PC-3 (cell line): ENCODE measurements around the gene PAX7. TPM values are rescaled to one million over a fixed set of nuclear protein-coding genes. Genes with fewer than 3 reads are reported as not detected.
A peak's percentile ranks its signal among the peaks of the same experiment; 100 is the strongest.

Experiments used
- ATAC-seq: fragments of 200-7000 bp; cut with Tn5 transposase; 2 replicates; pipeline ENCODE4 v1.9.1; 2020; ENCODE audit warnings: mild to moderate bottlenecking, moderate library complexity
- BruUV-seq: library from RNA; stranded (reverse); fragments of 400-500 nt; replicated peaks from 2 replicates; lab custom pipeline; 2021; lab: Mats Ljungman, UMichigan
- CTCF ChIA-PET: fragments of 300-600 bp; sonication (Branson Sonifier 250); formaldehyde crosslinking; loops from one replicate; lab custom pipeline; 2022; ENCODE audit warnings: antibody characterized with exemption; lab: Charles Lee
- POLR2A ChIA-PET: fragments of 300-600 bp; sonication (Branson Sonifier 250); formaldehyde crosslinking; loops from one replicate; lab custom pipeline; 2022; ENCODE audit warnings: antibody characterized with exemption; ENCODE audit not compliant: unreplicated experiment; lab: Charles Lee
- DNase-seq: peaks from one replicate; pipeline ENCODE4 v3.0.0-alpha.2; 2015
- H2AFZ ChIP-seq: fragments of 300-600 bp; sonication (generic); 2 replicates; pipeline ENCODE4 v1.6.0; 2016; ENCODE audit warnings: antibody characterized with exemption, low read length
- H3F3A ChIP-seq: fragments of 300-600 bp; sonication (generic); one replicate; pipeline ENCODE4 v1.6.0; 2017; ENCODE audit warnings: antibody characterized with exemption, low read length, control low read depth, mild to moderate bottlenecking; ENCODE audit not compliant: unreplicated experiment
- H3K27ac ChIP-seq: fragments of 300-600 bp; sonication (generic); 2 replicates; pipeline ENCODE4 v1.5.1; 2016; ENCODE audit warnings: mild to moderate bottlenecking, low read length
- H3K27me3 ChIP-seq: fragments of 300-600 bp; sonication (generic); 2 replicates; pipeline ENCODE4 v1.6.1; 2016; ENCODE audit warnings: low read length, mixed read lengths
- H3K36me3 ChIP-seq: fragments of 300-600 bp; sonication (generic); 2 replicates; pipeline ENCODE4 v1.6.1; 2016; ENCODE audit warnings: low read depth, mixed run types, low read length, mixed read lengths
- H3K4me1 ChIP-seq: fragments of 300-600 bp; sonication (generic); 2 replicates; pipeline ENCODE4 v1.5.1; 2016; ENCODE audit warnings: low read length; ENCODE audit not compliant: insufficient read depth
- H3K4me2 ChIP-seq: fragments of 300-600 bp; sonication (generic); 2 replicates; pipeline ENCODE4 v1.6.0; 2016; ENCODE audit warnings: low read length
- H3K4me3 ChIP-seq: fragments of 300-600 bp; sonication (generic); 2 replicates; pipeline ENCODE4 v1.5.1; 2016; ENCODE audit warnings: mild to moderate bottlenecking, low read length, mixed read lengths
- H3K79me2 ChIP-seq: fragments of 300-600 bp; sonication (generic); 2 replicates; pipeline ENCODE4 v1.6.1; 2017; ENCODE audit warnings: low read length, mixed read lengths
- H3K9ac ChIP-seq: fragments of 300-600 bp; sonication (generic); 2 replicates; pipeline ENCODE4 v1.6.0; 2016; ENCODE audit warnings: mild to moderate bottlenecking, low read length
- H3K9me2 ChIP-seq: fragments of 300-600 bp; sonication (generic); replicated peaks from 2 replicates; pipeline ENCODE4 v1.6.1; 2016; ENCODE audit warnings: mixed run types, low read length, mixed read lengths
- H3K9me3 ChIP-seq: fragments of 300-600 bp; sonication (generic); 2 replicates; pipeline ENCODE4 v1.6.1; 2016; ENCODE audit warnings: low read length, mixed read lengths
- H4K20me1 ChIP-seq: fragments of 300-600 bp; sonication (generic); 2 replicates; pipeline ENCODE4 v1.6.1; 2016; ENCODE audit warnings: low read length, mixed read lengths
- EZH2 ChIP-seq: fragments of 300-600 bp; sonication (generic); IDR thresholded peaks from one replicate; pipeline ENCODE4 v1.6.1; 2017; ENCODE audit warnings: antibody characterized with exemption, mild to moderate bottlenecking, low read length; ENCODE audit not compliant: unreplicated experiment
- EZH2phosphoT487 ChIP-seq: fragments of 300-600 bp; sonication (generic); IDR thresholded peaks from 2 replicates; pipeline ENCODE4 v1.6.1; 2018; ENCODE audit warnings: mild to moderate bottlenecking, antibody characterized with exemption, low read length, borderline replicate concordance
- intact Hi-C: fragments of 100-400 bp; cut with micrococcal nuclease; formaldehyde crosslinking; loops from 2 replicates; pipeline ENCODE4 v1.9.0; 2023
- total RNA-seq: library from RNA; depleted of rRNA; stranded (reverse); fragments of >200 nt; gene quantifications from 2 replicates; pipeline ENCODE4 v1.2.3, GENCODE V29; 2014
- TF ChIP-seq, protein P1 (sequence below): fragments of 300-600 bp; sonication (generic); conservative IDR thresholded peaks from 2 replicates; pipeline ENCODE4 v1.5.1; 2017; ENCODE audit warnings: antibody characterized with exemption, low read depth, mild to moderate bottlenecking, low read length

The PAX7 gene
- total RNA-seq, 1 experiment from 2014 or later: not detected

DNA sequence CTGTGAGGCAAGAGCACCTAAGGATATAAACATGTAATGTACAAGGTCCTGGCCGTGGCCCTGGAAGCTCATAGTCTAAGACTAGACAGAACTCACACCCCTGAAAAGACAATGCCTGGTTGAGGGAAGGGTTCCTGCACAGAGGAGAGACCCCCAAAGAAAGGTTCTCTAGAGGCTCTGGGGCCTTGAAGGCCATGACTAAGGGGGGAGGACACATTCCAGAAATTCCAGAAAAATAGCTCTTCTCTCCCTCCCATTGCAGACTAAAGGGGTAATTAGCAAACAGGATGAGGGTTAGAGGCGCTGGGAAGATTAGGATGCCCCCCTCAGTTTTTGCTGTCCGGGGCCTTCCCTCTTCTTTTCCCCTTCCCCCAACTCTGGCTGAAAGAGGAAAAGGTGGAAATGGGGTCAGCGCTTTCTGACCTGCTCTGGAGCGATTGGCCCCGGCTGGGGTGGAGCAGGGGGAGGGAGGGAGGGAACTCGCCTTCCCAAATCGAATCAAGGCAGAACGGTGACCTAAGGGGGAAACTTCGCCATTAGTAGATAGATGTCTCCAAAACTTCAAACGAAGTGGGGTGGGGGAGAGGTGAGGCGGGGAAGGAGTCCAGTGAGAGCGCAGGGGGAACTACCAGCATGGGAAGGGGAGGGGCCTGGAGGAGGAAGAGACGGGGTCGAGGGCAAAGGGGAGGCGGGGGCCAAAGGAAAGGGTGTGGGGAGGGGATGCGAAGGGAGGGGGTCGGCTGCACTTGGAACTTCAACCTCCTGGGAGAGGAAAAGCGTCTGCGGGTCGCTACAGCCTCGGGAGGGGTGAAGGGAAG, 11.8 kb downstream of the PAX7 start:
- DNase-seq (no peak), ATAC-seq (no peak)
- Histone ChIP-seq H2AFZ (no peak overlapping the region), H3K79me2 (no peaks in the 10 kb centered on the region), H3F3A (no peaks in the 10 kb centered on the region), H3K36me3 (no peaks in the 10 kb centered on the region), H3K4me1 (no peaks in the 10 kb centered on the region), H3K27me3 (peaks cover 97% of the 10 kb centered on the region), H4K20me1 (no peaks in the 10 kb centered on the region), H3K9ac (no peak overlapping the region), H3K4me2 (peak overlapping the region; percentile 78; the same call in 1 of the 2 replicates), H3K27ac (no peak overlapping the region), H3K9me2 (no peaks in the 10 kb centered on the region), H3K9me3 (no peaks in the 10 kb centered on the region), H3K4me3 (no peak overlapping the region)
- TF ChIP-seq, protein P1, sequence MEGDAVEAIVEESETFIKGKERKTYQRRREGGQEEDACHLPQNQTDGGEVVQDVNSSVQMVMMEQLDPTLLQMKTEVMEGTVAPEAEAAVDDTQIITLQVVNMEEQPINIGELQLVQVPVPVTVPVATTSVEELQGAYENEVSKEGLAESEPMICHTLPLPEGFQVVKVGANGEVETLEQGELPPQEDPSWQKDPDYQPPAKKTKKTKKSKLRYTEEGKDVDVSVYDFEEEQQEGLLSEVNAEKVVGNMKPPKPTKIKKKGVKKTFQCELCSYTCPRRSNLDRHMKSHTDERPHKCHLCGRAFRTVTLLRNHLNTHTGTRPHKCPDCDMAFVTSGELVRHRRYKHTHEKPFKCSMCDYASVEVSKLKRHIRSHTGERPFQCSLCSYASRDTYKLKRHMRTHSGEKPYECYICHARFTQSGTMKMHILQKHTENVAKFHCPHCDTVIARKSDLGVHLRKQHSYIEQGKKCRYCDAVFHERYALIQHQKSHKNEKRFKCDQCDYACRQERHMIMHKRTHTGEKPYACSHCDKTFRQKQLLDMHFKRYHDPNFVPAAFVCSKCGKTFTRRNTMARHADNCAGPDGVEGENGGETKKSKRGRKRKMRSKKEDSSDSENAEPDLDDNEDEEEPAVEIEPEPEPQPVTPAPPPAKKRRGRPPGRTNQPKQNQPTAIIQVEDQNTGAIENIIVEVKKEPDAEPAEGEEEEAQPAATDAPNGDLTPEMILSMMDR: no peak
- TF ChIP-seq EZH2phosphoT487: no peak
- BruUV-seq: no TSS peak
- POLR2A ChIA-PET: interaction anchor here (0.7 kb wide), 1 partner anchor 78 kb away, joined by 3 read pairs; no protein-coding TSS in a partner anchor
- CTCF ChIA-PET: no interaction called here
- intact Hi-C loops: loop anchor here (1.0 to 5.0 kb wide), 2 partner anchors 26 to 40 kb away; no protein-coding TSS in a partner anchor

DNA sequence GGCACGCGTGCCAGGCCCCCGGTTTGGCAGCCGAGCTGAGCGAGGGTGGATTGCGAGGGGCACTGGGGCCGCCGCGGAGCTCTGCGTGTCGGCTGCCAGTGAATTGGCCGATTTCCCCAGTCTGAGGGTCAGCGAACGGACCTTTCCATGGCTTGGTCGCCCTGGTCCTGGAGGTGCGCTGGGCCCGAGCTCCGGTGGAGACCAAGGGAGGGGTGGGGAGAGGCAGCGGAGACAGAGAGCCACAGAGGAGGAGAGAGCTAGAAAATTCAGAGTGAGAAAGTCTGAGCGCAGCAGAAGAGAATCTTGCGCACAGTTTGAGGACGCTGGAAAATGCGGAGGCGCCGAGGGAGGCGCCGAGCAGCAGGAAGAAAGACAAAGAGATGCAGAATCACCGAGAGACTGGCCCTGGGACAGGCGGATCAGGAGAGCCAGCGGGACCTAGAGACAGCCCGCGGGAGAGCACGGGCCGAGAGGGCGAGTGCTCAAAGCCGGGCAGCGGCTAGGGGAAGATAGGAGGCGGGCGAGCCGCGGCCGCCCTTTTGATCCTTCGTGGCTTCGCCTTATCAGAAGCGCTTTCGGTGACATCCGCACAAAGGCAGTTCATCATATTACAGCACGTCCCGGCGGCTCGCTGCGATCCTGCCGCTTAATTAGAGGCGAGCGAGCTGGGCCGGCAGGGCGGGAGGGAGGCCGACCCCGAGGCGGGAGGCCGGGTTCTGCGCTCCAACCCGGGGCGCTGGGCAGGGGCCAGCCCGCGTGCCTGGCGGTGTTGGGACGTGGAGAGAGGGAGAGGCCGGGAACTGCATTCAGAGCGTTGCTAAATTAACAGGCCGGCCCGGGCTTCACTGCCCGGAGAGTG, 12.7 kb downstream of the PAX7 start:
- ChIA-PET POLR2A (interaction anchor here (0.7 kb wide), 1 partner anchor 77 kb away, joined by 3 read pairs; no protein-coding TSS in a partner anchor), CTCF (no interaction called here)
- H3K36me3 ChIP-seq: no peaks in the 10 kb centered on the region
- peak overlapping the region; percentile 78 for H3K4me2 ChIP-seq
- no TSS peak for BruUV-seq
- H4K20me1 ChIP-seq: no peaks in the 10 kb centered on the region
- H3K27me3 ChIP-seq: peaks cover 97% of the 10 kb centered on the region
- intact Hi-C loops: loop anchor here (1.0 to 5.0 kb wide), 2 partner anchors 25 to 39 kb away; no protein-coding TSS in a partner anchor
- no peak overlapping the region for H3K9ac ChIP-seq
- ATAC-seq (peak; percentile 55), DNase-seq (peak; percentile 26)
- no peaks in the 10 kb centered on the region for H3F3A ChIP-seq
- no peak overlapping the region for H3K27ac ChIP-seq
- H3K9me2 ChIP-seq: no peaks in the 10 kb centered on the region
- H2AFZ ChIP-seq: peak overlapping the region; percentile 67
- peak overlapping the region; percentile 58 for H3K4me3 ChIP-seq
- no peaks in the 10 kb centered on the region for H3K79me2 ChIP-seq
- TF ChIP-seq, protein P1: no peak
- peak; percentile 65; the same call in 1 of the 2 replicates for TF ChIP-seq EZH2phosphoT487
- peak; percentile 92 for TF ChIP-seq EZH2
- no peaks in the 10 kb centered on the region for H3K4me1 ChIP-seq
- no peaks in the 10 kb centered on the region for H3K9me3 ChIP-seq
